SK-N-SH (cell line): ENCODE measurements around the gene MTMR1. TPM values are rescaled to one million over a fixed set of nuclear protein-coding genes. Genes with fewer than 3 reads are reported as not detected.

Experiments used
- CTCF ChIA-PET: fragments of 300-600, 350-600 bp; formaldehyde crosslinking; extraction: SDS; loops from one replicate; lab custom pipeline; 2021; lab: Yijun Ruan, JAX
- POLR2A ChIA-PET: fragments of 350-600 bp; sonication (Branson Sonifier 250); formaldehyde crosslinking; extraction: SDS; loops from one replicate; lab custom pipeline; 2020; ENCODE audit warnings: antibody characterized with exemption, inconsistent platforms; lab: Yijun Ruan, JAX
- DNase-seq: peaks from one replicate; pipeline ENCODE4 v3.0.0; 2012
- H2AFZ ChIP-seq: fragments of 200-600 bp; sonication (generic); 2 replicates; pipeline ENCODE4 v1.8.1; 2016; ENCODE audit warnings: antibody characterized with exemption, mild to moderate bottlenecking, low read depth
- H3F3A ChIP-seq: fragments of 200-600 bp; sonication (generic); replicated peaks from 2 replicates; pipeline ENCODE3; 2016; ENCODE audit warnings: antibody characterized with exemption, mild to moderate bottlenecking; ENCODE audit not compliant: insufficient read depth
- H3K27ac ChIP-seq, 2 experiments: fragments of 200-500 bp in 1 of 2; fragments of 200-600 bp in 1 of 2; sonication (Bioruptor generic) in 1 of 2; sonication (generic), shearing (Covaris generic) in 1 of 2; 2 replicates each; pipeline versions ENCODE4 v1.5.1 to v1.6.1; 2014 to 2016; ENCODE audit warnings: low read depth in 2 of 2, inconsistent platforms in 1 of 2, low read length in 1 of 2, mild to moderate bottlenecking in 1 of 2, mixed read lengths in 1 of 2
- H3K27me3 ChIP-seq: fragments of 200-600 bp; sonication (generic), shearing (Covaris generic); 2 replicates; pipeline ENCODE4 v1.6.1; 2016; ENCODE audit warnings: mixed run types; ENCODE audit not compliant: insufficient read depth
- H3K36me3 ChIP-seq, 2 experiments: fragments of 200-500 bp in 1 of 2; fragments of 200-600 bp in 1 of 2; sonication (Bioruptor generic) in 1 of 2; sonication (generic) in 1 of 2; replicated peaks in 1 of 2; 2 replicates each; pipeline versions ENCODE3 to v1.5.1; 2014 to 2016; ENCODE audit warnings: low read length in 1 of 2, mild to moderate bottlenecking in 1 of 2; ENCODE audit not compliant: insufficient read depth in 2 of 2, control insufficient read depth in 1 of 2
- H3K4me1 ChIP-seq, 2 experiments: fragments of 200-500 bp in 1 of 2; fragments of 200-600 bp in 1 of 2; sonication (Bioruptor generic) in 1 of 2; sonication (generic), shearing (Covaris generic) in 1 of 2; 2 replicates each; pipeline versions ENCODE4 v1.5.1 to v1.6.1; 2014 to 2016; ENCODE audit warnings: low read depth in 1 of 2, low read length in 1 of 2, mixed run types in 1 of 2; ENCODE audit not compliant: insufficient read depth in 2 of 2, control insufficient read depth in 1 of 2
- H3K4me2 ChIP-seq: fragments of 200-600 bp; sonication (generic), shearing (Covaris generic); 2 replicates; pipeline ENCODE4 v1.6.1; 2017; ENCODE audit warnings: mixed run types
- H3K4me3 ChIP-seq, 2 experiments: fragments of 200-500 bp in 1 of 2; fragments of 200-600 bp in 1 of 2; sonication (Bioruptor generic) in 1 of 2; sonication (generic), shearing (Covaris generic) in 1 of 2; 2 replicates each; pipeline versions ENCODE4 v1.5.1 to v1.8.1; 2014 to 2016; ENCODE audit warnings: low read depth in 2 of 2, inconsistent platforms in 1 of 2, low read length in 1 of 2, mild to moderate bottlenecking in 1 of 2, mixed read lengths in 1 of 2, moderate library complexity in 1 of 2
- H3K79me2 ChIP-seq: fragments of 200-600 bp; sonication (generic); 2 replicates; pipeline ENCODE4 v1.8.1; 2017; ENCODE audit warnings: mild to moderate bottlenecking; ENCODE audit not compliant: insufficient read depth
- H3K9ac ChIP-seq: fragments of 200-600 bp; sonication (generic); 2 replicates; pipeline ENCODE4 v1.6.1; 2017; ENCODE audit warnings: mixed run types
- H3K9me2 ChIP-seq: fragments of 200-600 bp; sonication (generic); 2 replicates; pipeline ENCODE4 v1.6.1; 2017; ENCODE audit warnings: mixed run types
- H3K9me3 ChIP-seq: fragments of 200-600 bp; sonication (generic); 2 replicates; pipeline ENCODE4 v1.6.1; 2017; ENCODE audit warnings: mixed run types, mild to moderate bottlenecking, moderate library complexity
- H4K20me1 ChIP-seq: fragments of 200-600 bp; sonication (generic); 2 replicates; pipeline ENCODE4 v1.6.1; 2017; ENCODE audit warnings: mild to moderate bottlenecking, mixed run types; ENCODE audit not compliant: insufficient read depth
- EP300 ChIP-seq, 2 experiments: IDR thresholded peaks; 2 replicates each; pipeline versions ENCODE4 v1.4.0 to v1.6.1; 2012; ENCODE audit warnings: borderline replicate concordance in 1 of 2, low read depth in 1 of 2, low read length in 1 of 2
- EZH2phosphoT487 ChIP-seq: fragments of 200-600 bp; sonication (generic); IDR thresholded peaks from 2 replicates; pipeline ENCODE4 v1.6.1; 2017; ENCODE audit warnings: low read depth, mixed run types, mild to moderate bottlenecking, antibody characterized with exemption, moderate library complexity, borderline replicate concordance
- FOSL2 ChIP-seq: IDR thresholded peaks from 2 replicates; pipeline ENCODE4 v1.4.0; 2012; ENCODE audit warnings: low read depth, mild to moderate bottlenecking, moderate library complexity, borderline replicate concordance
- FOXJ3 ChIP-seq: sonication (generic); formaldehyde crosslinking; IDR thresholded peaks from 2 replicates; pipeline ENCODE4 v1.5.1; 2020; ENCODE audit warnings: mild to moderate bottlenecking, missing genetic modification reagents
- FOXM1 ChIP-seq: IDR thresholded peaks from 2 replicates; pipeline ENCODE4 v1.4.0; 2012; ENCODE audit warnings: low read depth, mild to moderate bottlenecking
- GATA2 ChIP-seq: sonication (generic); formaldehyde crosslinking; IDR thresholded peaks from 2 replicates; pipeline ENCODE4 v1.5.0; 2020; ENCODE audit warnings: mild to moderate bottlenecking, missing genetic modification reagents
- IRF3 ChIP-seq: fragments of 150-350 bp; IDR thresholded peaks from 2 replicates; pipeline ENCODE4 v1.6.1; 2016; ENCODE audit warnings: mild to moderate bottlenecking, low read depth, low read length
- JUND ChIP-seq: IDR thresholded peaks from 2 replicates; pipeline ENCODE4 v1.4.0; 2012
- MXI1 ChIP-seq: IDR thresholded peaks from 2 replicates; pipeline ENCODE4 v1.6.1; 2012; ENCODE audit warnings: mild to moderate bottlenecking, low read depth, low read length, improper control_type of control experiment
- POLR2AphosphoS5 ChIP-seq: IDR thresholded peaks from 2 replicates; pipeline ENCODE4 v1.6.1; 2012; ENCODE audit warnings: low read depth, low read length
- RCOR1 ChIP-seq: fragments of 150-350 bp; IDR thresholded peaks from 2 replicates; pipeline ENCODE4 v1.6.1; 2017; ENCODE audit warnings: antibody characterized with exemption, low read length
- REST ChIP-seq: IDR thresholded peaks from 2 replicates; pipeline ENCODE4 v1.6.1; 2012; ENCODE audit warnings: mild to moderate bottlenecking, low read depth, low read length, moderate library complexity
- RFX5 ChIP-seq: IDR thresholded peaks from 2 replicates; pipeline ENCODE4 v1.6.1; 2012; ENCODE audit warnings: mild to moderate bottlenecking, improper control_type of control experiment, low read length
- RXRA ChIP-seq: IDR thresholded peaks from 2 replicates; pipeline ENCODE4 v1.4.0; 2012; ENCODE audit warnings: low read depth, mild to moderate bottlenecking, borderline replicate concordance
- SIN3A ChIP-seq: IDR thresholded peaks from 2 replicates; pipeline ENCODE4 v1.6.1; 2012; ENCODE audit warnings: low read depth, mild to moderate bottlenecking, low read length, moderate library complexity, borderline replicate concordance
- SMC3 ChIP-seq: IDR thresholded peaks from 2 replicates; pipeline ENCODE4 v1.6.1; 2012; ENCODE audit warnings: low read depth, low read length, improper control_type of control experiment
- TAF1 ChIP-seq: IDR thresholded peaks from 2 replicates; pipeline ENCODE4 v1.6.1; 2012; ENCODE audit warnings: low read depth, mild to moderate bottlenecking, low read length, moderate library complexity, borderline replicate concordance
- TCF12 ChIP-seq: IDR thresholded peaks from 2 replicates; pipeline ENCODE4 v1.4.0; 2012
- USF2 ChIP-seq: fragments of 150-350 bp; IDR thresholded peaks from 2 replicates; pipeline ENCODE4 v1.6.1; 2017; ENCODE audit warnings: antibody characterized with exemption, low read length, low read depth, borderline replicate concordance
- YY1 ChIP-seq: IDR thresholded peaks from 2 replicates; pipeline ENCODE4 v1.4.0; 2012; ENCODE audit warnings: low read depth, mild to moderate bottlenecking
- WGBS: methylation state at CpG from one replicate; pipeline ENCODE4 v1.1.6; 2017; ENCODE audit warnings: low lambda C conversion rate; 5-methylcytosine and 5-hydroxymethylcytosine counted together
- polyA plus RNA-seq, 3 experiments: library from polyadenylated mRNA; depleted of rRNA; stranded (reverse); fragments of >200 nt; gene quantifications; 2 replicates each; pipeline ENCODE4 v1.2.3, GENCODE V29; 2012

The MTMR1 gene
- polyA plus RNA-seq, 1 of the 3 experiments (the other 2 are of a cell fraction), result 17.0 TPM

- WGBS, result 71% methylated on average over 10 of the region's 10 CpGs
- no peaks in the 10 kb centered on the region for H4K20me1 ChIP-seq
- POLR2A ChIA-PET, result no interaction called here
Measured at GRCh38 chrX:150781677-150782076, 88.5 kb downstream of the MTMR1 start.

GRCh38 chrX:150790021-150790420 lies 96.8 kb downstream of the MTMR1 start:
- no peak overlapping the region for H2AFZ ChIP-seq
- H3K9me3 ChIP-seq, result no peaks in the 10 kb centered on the region
- ChIA-PET CTCF (interaction anchor here (1.8 kb wide), 1 partner anchor 18 kb away, joined by 7 read pairs; no protein-coding TSS in a partner anchor), POLR2A (no interaction called here)
- H3K27me3 ChIP-seq, result no peaks in the 10 kb centered on the region
- 53% methylated on average over 1 of the region's 1 CpG for whole genome bisulfite sequencing
- H3K4me1 ChIP-seq, result no peaks in the 10 kb centered on the region
- no peaks in the 10 kb centered on the region for H3F3A ChIP-seq
- no peak overlapping the region for H3K4me2 ChIP-seq
- no peaks in the 10 kb centered on the region for H3K79me2 ChIP-seq
- no peak overlapping the region for H3K9ac ChIP-seq
- no peak for DNase-seq
- peaks cover 2 to 6% of the 10 kb centered on the region in 2 experiments for H3K36me3 ChIP-seq
- no peak overlapping the region for H3K4me3 ChIP-seq
- no peaks in the 10 kb centered on the region for H3K9me2 ChIP-seq
- H3K27ac ChIP-seq, result no peak overlapping the region
- no peaks in the 10 kb centered on the region for H4K20me1 ChIP-seq
- TF ChIP-seq YY1 (no peak), FOSL2 (no peak), EZH2phosphoT487 (no peak), JUND (no peak), EP300 (IDR thresholded peaks at IDR 0.05; ENCODE audit: borderline replicate concordance in 1 of 2, low read depth in 1 of 2, low read length in 1 of 2) (no peak), USF2 (no peak), RXRA (no peak), TAF1 (no peak), POLR2AphosphoS5 (no peak), FOXJ3 (CRISPR knock-in tag) (no peak), RCOR1 (no peak), IRF3 (no peak), MXI1 (no peak), SMC3 (no peak), GATA2 (CRISPR knock-in tag) (no peak)

More at GRCh38 chrX:150781677-150782076, 88.5 kb downstream of the MTMR1 start:
- Histone ChIP-seq H3F3A (no peaks in the 10 kb centered on the region), H3K4me2 (no peak overlapping the region), H3K9ac (no peak overlapping the region), H3K27ac (no peak overlapping the region), H2AFZ (no peak overlapping the region), H3K4me1 (no peaks in the 10 kb centered on the region), H3K27me3 (no peaks in the 10 kb centered on the region), H3K36me3 (no peaks in the 10 kb centered on the region), H3K79me2 (no peaks in the 10 kb centered on the region), H3K4me3 (no peak overlapping the region), H3K9me2 (no peaks in the 10 kb centered on the region), H3K9me3 (no peaks in the 10 kb centered on the region)
- CTCF ChIA-PET, result interaction anchor here (0.7 to 2.9 kb wide), 4 partner anchors 10 to 300 kb away, joined by 3 to 22 read pairs (median 4); no protein-coding TSS in a partner anchor
- no peak for DNase-seq
- TF ChIP-seq FOSL2, result no peak
- TF ChIP-seq REST, result no peak
- no peak for TF ChIP-seq TCF12
- no peak for TF ChIP-seq SIN3A
- no peak for TF ChIP-seq RCOR1
- TF ChIP-seq FOXM1, result no peak
- no peak for TF ChIP-seq RFX5
- no peak for TF ChIP-seq JUND
